HepG2 (cell line): ENCODE data around the gene LAMA5. TPM values are rescaled to one million over a fixed set of nuclear protein-coding genes. Genes with fewer than 3 reads are reported as not detected.
A peak's percentile ranks its signal among the peaks of the same experiment; 100 is the strongest.

ENCODE experiments used
- ATAC-seq: fragments of 200-7000 bp; cut with Tn5 transposase; 3 replicates; pipeline ENCODE4 v1.9.1; 2020; ENCODE audit warnings: mild to moderate bottlenecking, moderate library complexity
- BruUV-seq: library from RNA; stranded (reverse); fragments of 400-500 nt; replicated peaks from 2 replicates; lab custom pipeline; 2021; lab: Mats Ljungman, UMichigan
- CTCF ChIA-PET: fragments of 300-600 bp; formaldehyde crosslinking; extraction: SDS; loops from one replicate; lab custom pipeline; 2021; ENCODE audit warnings: low total read pairs, inconsistent platforms, low intra/inter-chr PET ratio; lab: Yijun Ruan, JAX
- POLR2A ChIA-PET: fragments of 350-600 bp; sonication (Branson Sonifier 250); formaldehyde crosslinking; loops from one replicate; lab custom pipeline; 2020; ENCODE audit warnings: antibody characterized with exemption, inconsistent platforms; lab: Yijun Ruan, JAX
- DNase-seq: peaks from one replicate; pipeline ENCODE4 v3.0.0-alpha.2; 2015; ENCODE audit warnings: low spot score
- FAIRE-seq: peaks from 3 replicates; lab custom pipeline; 2011; peaks lifted over from hg19 to GRCh38; lab: Jason Lieb, UNC
- H2AFZ ChIP-seq: one replicate; pipeline ENCODE4 v1.6.1; 2011; ENCODE audit warnings: low read length, inconsistent platforms
- H3K27ac ChIP-seq: fragments of 300-600 bp; 3 replicates; pipeline ENCODE4 v1.8.0; 2011; ENCODE audit warnings: mixed run types, mild to moderate bottlenecking, mixed read lengths, low read length, inconsistent platforms; ENCODE audit not compliant: insufficient read depth; ENCODE audit errors: extremely low read length
- H3K27me3 ChIP-seq, 2 experiments: fragments of 200-600 bp in 1 of 2; 2 replicates in 1 of 2; 3 replicates in 1 of 2; pipeline versions ENCODE4 v1.6.0 to v1.8.0; 2011; ENCODE audit warnings: low read length in 2 of 2, mild to moderate bottlenecking in 2 of 2, moderate library complexity in 2 of 2, inconsistent platforms in 1 of 2; ENCODE audit not compliant: insufficient read depth in 2 of 2, control insufficient read depth in 1 of 2
- H3K36me3 ChIP-seq, 2 experiments: fragments of 200-600 bp in 1 of 2; replicated peaks in 1 of 2; 2 replicates in 1 of 2; 3 replicates in 1 of 2; pipeline versions ENCODE4 v1.5.1 to v1.8.0; 2011; ENCODE audit warnings: low read length in 2 of 2, inconsistent platforms in 1 of 2; ENCODE audit not compliant: insufficient read depth in 2 of 2, control insufficient read depth in 1 of 2
- H3K4me1 ChIP-seq: 2 replicates; pipeline ENCODE4 v1.5.1; 2012; ENCODE audit warnings: low read length, inconsistent platforms; ENCODE audit not compliant: insufficient read depth
- H3K4me2 ChIP-seq: 2 replicates; pipeline ENCODE4 v1.6.0; 2011; ENCODE audit warnings: low read depth, low read length, inconsistent platforms
- H3K4me3 ChIP-seq, 3 experiments: fragments of 200-600 bp in 1 of 3; sonication (generic), shearing (Covaris generic) in 1 of 3; replicated peaks in 1 of 3; 2 replicates each; pipeline ENCODE4 v1.5.1; 2011 to 2016; ENCODE audit warnings: low read length in 3 of 3, inconsistent platforms in 2 of 3, low read depth in 2 of 3, mild to moderate bottlenecking in 2 of 3, control low read depth in 1 of 3, mixed read lengths in 1 of 3; ENCODE audit not compliant: insufficient read depth in 1 of 3
- H3K79me2 ChIP-seq: one replicate; pipeline ENCODE4 v1.6.1; 2011; ENCODE audit warnings: low read length, inconsistent platforms; ENCODE audit not compliant: insufficient read depth
- H3K9ac ChIP-seq: 2 replicates; pipeline ENCODE4 v1.6.0; 2011; ENCODE audit warnings: mild to moderate bottlenecking, low read depth, low read length, inconsistent platforms; ENCODE audit not compliant: insufficient read depth
- H3K9me3 ChIP-seq: 2 replicates; pipeline ENCODE4 v1.5.1; 2012; ENCODE audit warnings: mild to moderate bottlenecking, low read length
- H4K20me1 ChIP-seq: 2 replicates; pipeline ENCODE4 v1.6.0; 2011; ENCODE audit warnings: inconsistent platforms, mild to moderate bottlenecking, low read length, moderate library complexity; ENCODE audit not compliant: insufficient read depth
- ARNT ChIP-seq: fragments of 450-650 bp; IDR thresholded peaks from 2 replicates; pipeline ENCODE4 v1.6.1; 2017
- KLF16 ChIP-seq, 2 experiments: sonication (generic) in 1 of 2; formaldehyde crosslinking in 1 of 2; IDR thresholded peaks; 2 replicates each; pipeline versions ENCODE4 v1.6.1 to v1.8.0; 2016 to 2023; ENCODE audit warnings: missing genetic modification reagents in 2 of 2, missing compliant biosample characterization in 1 of 2
- NR2F6 ChIP-seq, 2 experiments: IDR thresholded peaks; 2 replicates each; pipeline ENCODE4 v1.6.1; 2016; ENCODE audit warnings: antibody characterized with exemption in 1 of 2, mild to moderate bottlenecking in 1 of 2
- RXRB ChIP-seq: IDR thresholded peaks from 2 replicates; pipeline ENCODE4 v1.6.1; 2016; ENCODE audit warnings: borderline replicate concordance, missing genetic modification reagents, missing compliant biosample characterization
- YEATS2 ChIP-seq: sonication (generic); formaldehyde crosslinking; IDR thresholded peaks from 2 replicates; pipeline ENCODE4 v1.4.0; 2020; ENCODE audit warnings: missing genetic modification reagents, borderline replicate concordance
- ZBTB7A ChIP-seq: sonication (generic); formaldehyde crosslinking; IDR thresholded peaks from 2 replicates; pipeline ENCODE4 v1.8.0; 2022; ENCODE audit warnings: mild to moderate bottlenecking, missing genetic modification reagents
- ZNF263 ChIP-seq: sonication (generic); formaldehyde crosslinking; IDR thresholded peaks from 2 replicates; pipeline ENCODE4 v1.4.0; 2020; ENCODE audit warnings: missing genetic modification reagents
- ZNF749 ChIP-seq: sonication (generic); formaldehyde crosslinking; IDR thresholded peaks from 2 replicates; pipeline ENCODE4 v1.8.0; 2022; ENCODE audit warnings: mild to moderate bottlenecking, missing genetic modification reagents, moderate library complexity, borderline replicate concordance
- ZNF788 ChIP-seq: sonication (generic); formaldehyde crosslinking; IDR thresholded peaks from 2 replicates; pipeline ENCODE4 v1.5.0; 2020; ENCODE audit warnings: mild to moderate bottlenecking, missing genetic modification reagents, borderline replicate concordance
- WGBS: methylation state at CpG from one replicate; pipeline ENCODE4 v1.1.6; 2017; ENCODE audit warnings: low lambda C conversion rate; 5-methylcytosine and 5-hydroxymethylcytosine counted together
- in situ Hi-C: cut with HindIII; loops from 2 replicates; pipeline ENCODE4 v1.10.0; 2017; ENCODE audit warnings: low pct_unique_long_range_greater_than_20kb; ENCODE audit not compliant: extremely low pct_ligation_motif_present
- intact Hi-C: fragments of 100-400 bp; cut with micrococcal nuclease; formaldehyde crosslinking; loops from one replicate; pipeline ENCODE4 v1.10.0; 2022; ENCODE audit not compliant: unreplicated experiment
- polyA plus RNA-seq, 8 experiments: library from polyadenylated mRNA; depleted of rRNA in 3 of 8; stranded (reverse) in 7 of 8; unstranded in 1 of 8; fragments of >200 nt; fragmentation: Illumina TruSeq in 4 of 8; extraction: Trizol in 4 of 8; gene quantifications; 2 replicates each; pipeline versions ENCODE4 v1.2.1 to v1.2.3, GENCODE V29; 2011 to 2016; ENCODE audit warnings: low read depth in 4 of 8, missing spikeins in 1 of 8, mixed read lengths in 1 of 8; ENCODE audit not compliant: insufficient read depth in 1 of 8
- total RNA-seq, 5 experiments: library from RNA; depleted of rRNA; stranded (reverse); fragments of >200 nt; fragmentation: Illumina TruSeq; extraction: Trizol; gene quantifications; 2 replicates each; pipeline ENCODE4 v1.2.3, GENCODE V29; 2016; ENCODE audit warnings: low read depth in 1 of 5
- TF ChIP-seq, protein P1 (sequence below), 2 experiments: fragments of 450-650 bp in 1 of 2; sonication (generic) in 1 of 2; formaldehyde crosslinking in 1 of 2; IDR thresholded peaks; 2 replicates each; pipeline versions ENCODE4 v1.6.1 to v1.8.0; 2016 to 2022; ENCODE audit warnings: antibody characterized with exemption in 1 of 2, mild to moderate bottlenecking in 1 of 2, missing genetic modification reagents in 1 of 2
- TF ChIP-seq, protein P2 (sequence below): sonication (generic); formaldehyde crosslinking; IDR thresholded peaks from 2 replicates; pipeline ENCODE4 v1.5.1; 2020; ENCODE audit warnings: mild to moderate bottlenecking, moderate library complexity, missing genetic modification reagents

Gene LAMA5
- total and polyA plus RNA-seq, 2 of the 13 experiments (the other 11 are each of a cell fraction or from before 2014, with no cell fraction given): 21.0 to 44.7 TPM

GRCh38 chr20:62363920-62364851, 2.9 kb downstream of the LAMA5 start:
- H3K27me3 ChIP-seq: no peaks in the 10 kb centered on the region
- H3K4me3 ChIP-seq: no peak overlapping the region; a peak in 1 of 6 replicates
- 82% methylated on average over 21 of the region's 22 CpGs for WGBS
- in situ Hi-C loops: no loop called here
- no peak for DNase-seq
- H3K4me2 ChIP-seq: peak overlapping the region; percentile 99
- peaks cover 13 to 19% of the 10 kb centered on the region in 2 experiments; a peak in 4 of 5 replicates for H3K36me3 ChIP-seq
- no peak overlapping the region for H3K27ac ChIP-seq
- ATAC-seq: no peak
- H4K20me1 ChIP-seq: peaks cover 30% of the 10 kb centered on the region
- CTCF ChIA-PET: no interaction called here
- no peak overlapping the region for H2AFZ ChIP-seq
- H3K9ac ChIP-seq: no peak overlapping the region
- FAIRE-seq: peak; percentile 49
- peaks cover 35% of the 10 kb centered on the region for H3K79me2 ChIP-seq
- POLR2A ChIA-PET: interaction anchor here (0.7 to 10.1 kb wide), 7 partner anchors 7 to 58 kb away, joined by 3 to 187 read pairs (median 51); partner anchors contain the start of genes ADRM1 and RPS21
- intact Hi-C loops: loop anchor here (10.0 kb wide), 1 partner anchor 1601 kb away; the partner anchor contains the start of gene ZNF512B
- no TSS peak for BruUV-seq
- peaks cover 65% of the 10 kb centered on the region for H3K4me1 ChIP-seq
- H3K9me3 ChIP-seq: no peaks in the 10 kb centered on the region
- TF ChIP-seq ZNF749 (0 out of 2 replicates have a peak, but pooled peaks have one; percentile 44), ZBTB7A (0 out of 2 replicates have a peak, but pooled peaks have one; percentile 56), YEATS2 (CRISPR knock-in tag) (no peak), ARNT (no peak), NR2F6 (IDR thresholded peaks at IDR 0.05) (peak; percentile 42; the same call in 1 of the 2 replicates), NR2F6 (CRISPR knock-in tag; IDR thresholded peaks at IDR 0.05) (0 out of 2 replicates have a peak, but pooled peaks have one; percentile 39), KLF16 (CRISPR knock-in tag; IDR thresholded peaks at IDR 0.05) (no peak), RXRB (no peak), ZNF263 (CRISPR knock-in tag) (no peak), ZNF788 (CRISPR knock-in tag) (peak; percentile 21; the same call in 1 of the 2 replicates)
- TF ChIP-seq, protein P1, sequence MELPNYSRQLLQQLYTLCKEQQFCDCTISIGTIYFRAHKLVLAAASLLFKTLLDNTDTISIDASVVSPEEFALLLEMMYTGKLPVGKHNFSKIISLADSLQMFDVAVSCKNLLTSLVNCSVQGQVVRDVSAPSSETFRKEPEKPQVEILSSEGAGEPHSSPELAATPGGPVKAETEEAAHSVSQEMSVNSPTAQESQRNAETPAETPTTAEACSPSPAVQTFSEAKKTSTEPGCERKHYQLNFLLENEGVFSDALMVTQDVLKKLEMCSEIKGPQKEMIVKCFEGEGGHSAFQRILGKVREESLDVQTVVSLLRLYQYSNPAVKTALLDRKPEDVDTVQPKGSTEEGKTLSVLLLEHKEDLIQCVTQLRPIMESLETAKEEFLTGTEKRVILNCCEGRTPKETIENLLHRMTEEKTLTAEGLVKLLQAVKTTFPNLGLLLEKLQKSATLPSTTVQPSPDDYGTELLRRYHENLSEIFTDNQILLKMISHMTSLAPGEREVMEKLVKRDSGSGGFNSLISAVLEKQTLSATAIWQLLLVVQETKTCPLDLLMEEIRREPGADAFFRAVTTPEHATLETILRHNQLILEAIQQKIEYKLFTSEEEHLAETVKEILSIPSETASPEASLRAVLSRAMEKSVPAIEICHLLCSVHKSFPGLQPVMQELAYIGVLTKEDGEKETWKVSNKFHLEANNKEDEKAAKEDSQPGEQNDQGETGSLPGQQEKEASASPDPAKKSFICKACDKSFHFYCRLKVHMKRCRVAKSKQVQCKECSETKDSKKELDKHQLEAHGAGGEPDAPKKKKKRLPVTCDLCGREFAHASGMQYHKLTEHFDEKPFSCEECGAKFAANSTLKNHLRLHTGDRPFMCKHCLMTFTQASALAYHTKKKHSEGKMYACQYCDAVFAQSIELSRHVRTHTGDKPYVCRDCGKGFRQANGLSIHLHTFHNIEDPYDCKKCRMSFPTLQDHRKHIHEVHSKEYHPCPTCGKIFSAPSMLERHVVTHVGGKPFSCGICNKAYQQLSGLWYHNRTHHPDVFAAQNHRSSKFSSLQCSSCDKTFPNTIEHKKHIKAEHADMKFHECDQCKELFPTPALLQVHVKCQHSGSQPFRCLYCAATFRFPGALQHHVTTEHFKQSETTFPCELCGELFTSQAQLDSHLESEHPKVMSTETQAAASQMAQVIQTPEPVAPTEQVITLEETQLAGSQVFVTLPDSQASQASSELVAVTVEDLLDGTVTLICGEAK (IDR thresholded peaks at IDR 0.05): no peak
- TF ChIP-seq, protein P1 (CRISPR knock-in tag; IDR thresholded peaks at IDR 0.05): 0 out of 2 replicates have a peak, but pooled peaks have one; percentile 16
- TF ChIP-seq, protein P2, sequence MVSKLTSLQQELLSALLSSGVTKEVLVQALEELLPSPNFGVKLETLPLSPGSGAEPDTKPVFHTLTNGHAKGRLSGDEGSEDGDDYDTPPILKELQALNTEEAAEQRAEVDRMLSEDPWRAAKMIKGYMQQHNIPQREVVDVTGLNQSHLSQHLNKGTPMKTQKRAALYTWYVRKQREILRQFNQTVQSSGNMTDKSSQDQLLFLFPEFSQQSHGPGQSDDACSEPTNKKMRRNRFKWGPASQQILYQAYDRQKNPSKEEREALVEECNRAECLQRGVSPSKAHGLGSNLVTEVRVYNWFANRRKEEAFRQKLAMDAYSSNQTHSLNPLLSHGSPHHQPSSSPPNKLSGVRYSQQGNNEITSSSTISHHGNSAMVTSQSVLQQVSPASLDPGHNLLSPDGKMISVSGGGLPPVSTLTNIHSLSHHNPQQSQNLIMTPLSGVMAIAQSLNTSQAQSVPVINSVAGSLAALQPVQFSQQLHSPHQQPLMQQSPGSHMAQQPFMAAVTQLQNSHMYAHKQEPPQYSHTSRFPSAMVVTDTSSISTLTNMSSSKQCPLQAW (CRISPR knock-in tag): 0 out of 2 replicates have a peak, but pooled peaks have one; percentile 46
